Measurements from ENCODE around the gene MCRIP1. TPM values are rescaled to one million over a fixed set of nuclear protein-coding genes. Genes with fewer than 3 reads are reported as not detected.
A peak's percentile ranks its signal among the peaks of the same experiment; 100 is the strongest.

Gene MCRIP1
- total and polyA plus RNA-seq, 4 donors: 16.6 to 42.0 (median 26.2) TPM

DNA sequence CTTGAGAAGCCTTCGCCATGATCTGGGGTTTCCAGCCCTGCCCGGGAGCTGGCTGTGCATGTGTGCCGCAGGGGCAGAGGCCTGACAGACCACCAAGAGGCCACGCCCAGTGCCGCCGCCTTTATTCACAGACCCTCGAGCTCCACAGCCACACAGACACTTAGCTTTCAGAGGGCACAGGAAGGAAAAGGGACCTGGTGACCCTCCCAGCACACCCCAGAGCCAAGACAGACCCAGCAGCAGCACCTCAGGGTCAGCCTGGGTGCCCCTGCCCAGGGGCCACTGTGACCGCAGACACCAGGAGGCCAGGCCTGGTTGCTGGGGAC lies 10.8 kb downstream of the MCRIP1 start:
- no peak for DNase-seq (ENCODE audit: low spot score)
- H3K4me3 ChIP-seq (ENCODE audit: low read depth in 1 of 3, low read length in 3 of 3): no peak overlapping the region
- TF ChIP-seq FOXA1 (IDR thresholded peaks at IDR 0.05) (no peak), EGR1 (IDR thresholded peaks at IDR 0.05; ENCODE audit: low read depth in 2 of 2) (no peak)
- TF ChIP-seq, protein P1, sequence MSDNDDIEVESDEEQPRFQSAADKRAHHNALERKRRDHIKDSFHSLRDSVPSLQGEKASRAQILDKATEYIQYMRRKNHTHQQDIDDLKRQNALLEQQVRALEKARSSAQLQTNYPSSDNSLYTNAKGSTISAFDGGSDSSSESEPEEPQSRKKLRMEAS (IDR thresholded peaks at IDR 0.05): no peak
- no peaks in the 10 kb centered on the region for H3K9me3 ChIP-seq (ENCODE audit: control insufficient read depth in 4 of 4, low read length in 3 of 4)
- H3K9ac ChIP-seq (ENCODE audit: low read depth in 1 of 2, low read length in 2 of 2): peak overlapping the region in 1 of 2 donors; percentile 30
- peak overlapping the region; percentile 97 to 98 for H3K27ac ChIP-seq (ENCODE audit: low read depth in 1 of 2, low read length in 2 of 2)
- peaks cover 0 to 5% (median 0%) of the 10 kb centered on the region in 4 donors for H3K36me3 ChIP-seq (ENCODE audit: control insufficient read depth in 4 of 4, insufficient read depth in 3 of 4, low read depth in 1 of 4, low read length in 3 of 4)
- whole genome bisulfite sequencing: 91% methylated on average over 8 of the region's 8 CpGs
- H3K27me3 ChIP-seq (ENCODE audit: control insufficient read depth in 4 of 4, insufficient read depth in 4 of 4, low read length in 3 of 4): no peaks in the 10 kb centered on the region
- peaks cover 8 to 20% (median 15%) of the 10 kb centered on the region in 4 donors for H3K4me1 ChIP-seq (ENCODE audit: control insufficient read depth in 4 of 4, insufficient read depth in 4 of 4, low read length in 3 of 4)

DNA sequence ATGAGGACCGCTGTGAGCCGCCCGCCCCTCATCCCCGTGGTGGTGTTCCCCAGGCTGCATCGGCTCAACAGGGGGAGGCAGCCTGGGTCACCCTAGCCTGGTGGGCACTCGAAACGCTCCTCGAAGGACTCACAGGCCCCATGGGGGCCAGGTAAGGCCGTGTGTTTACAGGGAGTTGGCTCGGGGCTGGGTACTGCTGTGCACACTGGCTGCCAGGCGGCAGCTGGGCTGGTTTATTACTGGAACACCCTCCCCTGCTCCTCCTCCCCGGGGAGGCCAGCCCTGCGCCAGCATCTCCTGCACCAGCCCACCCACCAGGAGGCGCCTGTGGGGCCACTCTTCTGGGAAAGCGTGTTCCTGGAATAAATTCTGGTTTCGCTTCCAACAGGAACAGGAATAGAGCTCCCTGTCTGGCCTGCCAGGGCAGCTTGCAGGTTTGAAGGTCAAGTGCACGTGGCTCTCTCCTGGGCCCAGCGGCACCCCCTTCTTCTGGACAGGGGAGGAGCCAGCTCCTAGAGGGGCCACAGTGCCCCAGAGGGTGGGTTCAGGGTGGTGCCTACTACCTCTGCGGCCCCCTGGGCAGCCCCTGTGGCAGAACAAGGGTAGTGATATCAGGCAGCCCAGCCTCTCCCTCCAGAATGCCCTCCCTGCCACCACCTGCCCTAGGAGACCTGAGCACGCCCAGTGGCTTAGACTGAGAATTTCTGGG lies 11.3 kb downstream of the MCRIP1 start:
- no peaks in the 10 kb centered on the region for H3K9me3 ChIP-seq (ENCODE audit: control insufficient read depth in 4 of 4, low read length in 3 of 4)
- 29% methylated on average over 20 of the region's 20 CpGs for WGBS
- peaks cover 0 to 5% (median 0%) of the 10 kb centered on the region in 4 donors for H3K36me3 ChIP-seq (ENCODE audit: control insufficient read depth in 4 of 4, insufficient read depth in 3 of 4, low read depth in 1 of 4, low read length in 3 of 4)
- peak overlapping the region in 1 of 2 donors; percentile 30 for H3K9ac ChIP-seq (ENCODE audit: low read depth in 1 of 2, low read length in 2 of 2)
- peak overlapping the region; percentile 97 to 98 for H3K27ac ChIP-seq (ENCODE audit: low read depth in 1 of 2, low read length in 2 of 2)
- peaks cover 8 to 20% (median 15%) of the 10 kb centered on the region in 4 donors for H3K4me1 ChIP-seq (ENCODE audit: control insufficient read depth in 4 of 4, insufficient read depth in 4 of 4, low read length in 3 of 4)
- DNase-seq (ENCODE audit: low spot score): peak; percentile 69
- TF ChIP-seq, protein P2, sequence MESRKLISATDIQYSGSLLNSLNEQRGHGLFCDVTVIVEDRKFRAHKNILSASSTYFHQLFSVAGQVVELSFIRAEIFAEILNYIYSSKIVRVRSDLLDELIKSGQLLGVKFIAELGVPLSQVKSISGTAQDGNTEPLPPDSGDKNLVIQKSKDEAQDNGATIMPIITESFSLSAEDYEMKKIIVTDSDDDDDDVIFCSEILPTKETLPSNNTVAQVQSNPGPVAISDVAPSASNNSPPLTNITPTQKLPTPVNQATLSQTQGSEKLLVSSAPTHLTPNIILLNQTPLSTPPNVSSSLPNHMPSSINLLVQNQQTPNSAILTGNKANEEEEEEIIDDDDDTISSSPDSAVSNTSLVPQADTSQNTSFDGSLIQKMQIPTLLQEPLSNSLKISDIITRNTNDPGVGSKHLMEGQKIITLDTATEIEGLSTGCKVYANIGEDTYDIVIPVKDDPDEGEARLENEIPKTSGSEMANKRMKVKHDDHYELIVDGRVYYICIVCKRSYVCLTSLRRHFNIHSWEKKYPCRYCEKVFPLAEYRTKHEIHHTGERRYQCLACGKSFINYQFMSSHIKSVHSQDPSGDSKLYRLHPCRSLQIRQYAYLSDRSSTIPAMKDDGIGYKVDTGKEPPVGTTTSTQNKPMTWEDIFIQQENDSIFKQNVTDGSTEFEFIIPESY (IDR thresholded peaks at IDR 0.05): no peak
- peak; percentile 17 for TF ChIP-seq FOXA1 (IDR thresholded peaks at IDR 0.05)
- peak; percentile 85 for TF ChIP-seq YY1 (IDR thresholded peaks at IDR 0.05)
- TF ChIP-seq SP1 (IDR thresholded peaks at IDR 0.05): peak; percentile 94
- TF ChIP-seq, protein P3, sequence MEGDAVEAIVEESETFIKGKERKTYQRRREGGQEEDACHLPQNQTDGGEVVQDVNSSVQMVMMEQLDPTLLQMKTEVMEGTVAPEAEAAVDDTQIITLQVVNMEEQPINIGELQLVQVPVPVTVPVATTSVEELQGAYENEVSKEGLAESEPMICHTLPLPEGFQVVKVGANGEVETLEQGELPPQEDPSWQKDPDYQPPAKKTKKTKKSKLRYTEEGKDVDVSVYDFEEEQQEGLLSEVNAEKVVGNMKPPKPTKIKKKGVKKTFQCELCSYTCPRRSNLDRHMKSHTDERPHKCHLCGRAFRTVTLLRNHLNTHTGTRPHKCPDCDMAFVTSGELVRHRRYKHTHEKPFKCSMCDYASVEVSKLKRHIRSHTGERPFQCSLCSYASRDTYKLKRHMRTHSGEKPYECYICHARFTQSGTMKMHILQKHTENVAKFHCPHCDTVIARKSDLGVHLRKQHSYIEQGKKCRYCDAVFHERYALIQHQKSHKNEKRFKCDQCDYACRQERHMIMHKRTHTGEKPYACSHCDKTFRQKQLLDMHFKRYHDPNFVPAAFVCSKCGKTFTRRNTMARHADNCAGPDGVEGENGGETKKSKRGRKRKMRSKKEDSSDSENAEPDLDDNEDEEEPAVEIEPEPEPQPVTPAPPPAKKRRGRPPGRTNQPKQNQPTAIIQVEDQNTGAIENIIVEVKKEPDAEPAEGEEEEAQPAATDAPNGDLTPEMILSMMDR (IDR thresholded peaks at IDR 0.05; ENCODE audit: low read depth, low read length, missing input control): peak; percentile 81
- peak; percentile 87 to 91 for TF ChIP-seq RXRA (IDR thresholded peaks at IDR 0.05)
- TF ChIP-seq TAF1 (conservative IDR thresholded peaks at IDR 0.05): no peak
- peak; percentile 71 to 86 for TF ChIP-seq HNF4A (conservative IDR thresholded peaks at IDR 0.05)
- peak in 1 of 2 donors; percentile 87 for TF ChIP-seq EGR1 (IDR thresholded peaks at IDR 0.05; ENCODE audit: low read depth in 2 of 2)
- TF ChIP-seq RAD21 (IDR thresholded peaks at IDR 0.05): peak; percentile 84 to 86
- TF ChIP-seq, protein P4, sequence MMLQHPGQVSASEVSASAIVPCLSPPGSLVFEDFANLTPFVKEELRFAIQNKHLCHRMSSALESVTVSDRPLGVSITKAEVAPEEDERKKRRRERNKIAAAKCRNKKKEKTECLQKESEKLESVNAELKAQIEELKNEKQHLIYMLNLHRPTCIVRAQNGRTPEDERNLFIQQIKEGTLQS (IDR thresholded peaks at IDR 0.05): no peak
- peak in 1 of 2 donors; percentile 69 for TF ChIP-seq JUND (IDR thresholded peaks at IDR 0.05)
- TF ChIP-seq, protein P1 (IDR thresholded peaks at IDR 0.05): peak; percentile 100
- peak; percentile 82 for TF ChIP-seq NR2F2 (IDR thresholded peaks at IDR 0.05)
- TF ChIP-seq GABPA (IDR thresholded peaks at IDR 0.05 in 1 of 2, conservative IDR thresholded peaks at IDR 0.05 in 1 of 2): peak in 1 of 2 donors; percentile 90
- TF ChIP-seq, protein P5, sequence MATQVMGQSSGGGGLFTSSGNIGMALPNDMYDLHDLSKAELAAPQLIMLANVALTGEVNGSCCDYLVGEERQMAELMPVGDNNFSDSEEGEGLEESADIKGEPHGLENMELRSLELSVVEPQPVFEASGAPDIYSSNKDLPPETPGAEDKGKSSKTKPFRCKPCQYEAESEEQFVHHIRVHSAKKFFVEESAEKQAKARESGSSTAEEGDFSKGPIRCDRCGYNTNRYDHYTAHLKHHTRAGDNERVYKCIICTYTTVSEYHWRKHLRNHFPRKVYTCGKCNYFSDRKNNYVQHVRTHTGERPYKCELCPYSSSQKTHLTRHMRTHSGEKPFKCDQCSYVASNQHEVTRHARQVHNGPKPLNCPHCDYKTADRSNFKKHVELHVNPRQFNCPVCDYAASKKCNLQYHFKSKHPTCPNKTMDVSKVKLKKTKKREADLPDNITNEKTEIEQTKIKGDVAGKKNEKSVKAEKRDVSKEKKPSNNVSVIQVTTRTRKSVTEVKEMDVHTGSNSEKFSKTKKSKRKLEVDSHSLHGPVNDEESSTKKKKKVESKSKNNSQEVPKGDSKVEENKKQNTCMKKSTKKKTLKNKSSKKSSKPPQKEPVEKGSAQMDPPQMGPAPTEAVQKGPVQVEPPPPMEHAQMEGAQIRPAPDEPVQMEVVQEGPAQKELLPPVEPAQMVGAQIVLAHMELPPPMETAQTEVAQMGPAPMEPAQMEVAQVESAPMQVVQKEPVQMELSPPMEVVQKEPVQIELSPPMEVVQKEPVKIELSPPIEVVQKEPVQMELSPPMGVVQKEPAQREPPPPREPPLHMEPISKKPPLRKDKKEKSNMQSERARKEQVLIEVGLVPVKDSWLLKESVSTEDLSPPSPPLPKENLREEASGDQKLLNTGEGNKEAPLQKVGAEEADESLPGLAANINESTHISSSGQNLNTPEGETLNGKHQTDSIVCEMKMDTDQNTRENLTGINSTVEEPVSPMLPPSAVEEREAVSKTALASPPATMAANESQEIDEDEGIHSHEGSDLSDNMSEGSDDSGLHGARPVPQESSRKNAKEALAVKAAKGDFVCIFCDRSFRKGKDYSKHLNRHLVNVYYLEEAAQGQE (IDR thresholded peaks at IDR 0.05): peak; percentile 88
- TF ChIP-seq HNF4G (IDR thresholded peaks at IDR 0.05): peak; percentile 45
- peak; percentile 52 for TF ChIP-seq FOXA2 (IDR thresholded peaks at IDR 0.05)
- no peaks in the 10 kb centered on the region for H3K27me3 ChIP-seq (ENCODE audit: control insufficient read depth in 4 of 4, insufficient read depth in 4 of 4, low read length in 3 of 4)
- H3K4me3 ChIP-seq (ENCODE audit: low read depth in 1 of 3, low read length in 3 of 3): no peak overlapping the region

Data from liver (tissue), 9 donors.